ENCODE measurements around the gene ZFAND3.
"Not testable (repeated sequence)": the region's sequence is repeated elsewhere in the genome, so short reads cannot be mapped to it uniquely, and the experiment has no call there.

ZFAND3 gene

DNA sequence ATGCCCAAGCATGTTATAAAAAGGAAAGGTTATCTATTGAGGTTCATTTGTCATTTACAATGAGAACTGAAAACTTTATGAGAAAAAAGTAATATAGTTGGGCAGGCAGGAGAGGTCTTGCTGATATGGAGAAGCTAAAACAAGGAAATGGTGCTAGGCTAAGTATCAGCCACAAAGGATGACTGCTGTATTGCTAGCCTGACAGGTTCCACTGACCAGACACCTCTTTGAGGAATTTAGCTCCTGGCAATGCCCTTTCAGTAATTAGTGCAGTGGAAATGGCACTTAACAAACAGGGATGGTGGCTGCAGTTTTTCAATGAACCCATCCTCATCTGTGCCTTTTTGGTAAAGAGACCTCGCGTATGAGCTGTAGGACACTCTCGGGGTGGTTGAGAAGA is 284.4 kb downstream of the ZFAND3 start:
- DNase-seq, result no peak

DNA sequence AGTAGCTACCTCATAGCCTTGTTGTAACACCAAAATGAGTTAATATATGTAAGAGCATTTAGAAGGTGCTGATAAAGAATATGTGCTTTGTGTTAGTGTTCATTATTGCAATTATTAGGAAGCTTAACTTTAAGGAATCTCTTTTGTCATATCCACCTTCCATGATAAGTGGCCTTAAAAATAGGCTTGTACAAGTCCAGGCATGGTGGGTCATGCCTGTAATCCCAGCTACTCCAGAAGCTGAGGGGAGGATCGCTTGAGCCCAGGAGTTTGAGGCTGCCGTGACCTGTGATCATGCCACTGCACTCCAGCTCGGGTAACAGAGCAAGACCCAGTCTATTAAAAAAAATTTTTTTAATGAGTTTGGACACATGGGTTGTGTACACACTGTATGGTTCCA is 285.5 kb downstream of the ZFAND3 start:
- DNase-seq, result no peak

GRCh38 chr6:38107073-38107472 is 287.5 kb downstream of the ZFAND3 start:
- no peak for DNase-seq

DNA sequence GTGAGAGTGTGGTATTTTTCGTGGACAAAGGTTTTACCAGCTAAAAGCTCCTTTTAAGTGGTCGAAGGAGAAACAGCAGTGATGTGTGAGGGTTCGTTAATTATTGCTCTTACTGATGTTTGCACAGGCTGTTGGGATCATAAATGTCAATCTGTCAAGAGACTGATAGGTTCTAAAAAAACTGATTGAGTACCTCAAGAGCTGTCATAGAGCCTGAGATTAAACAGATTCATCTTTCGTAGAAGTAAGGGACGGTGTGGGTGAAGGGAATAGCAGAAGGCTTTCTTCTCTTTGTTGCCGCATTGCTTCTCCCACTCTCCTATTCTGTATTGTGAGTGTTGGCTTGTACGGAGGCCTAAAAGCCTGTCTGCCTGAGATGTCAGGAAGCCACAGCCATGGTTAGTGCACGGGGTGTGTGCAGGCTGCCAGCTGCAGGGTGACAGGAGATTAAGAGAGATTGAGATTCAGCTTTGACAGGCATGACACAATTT is 291.0 kb downstream of the ZFAND3 start:
- DNase-seq, result no peak

DNA sequence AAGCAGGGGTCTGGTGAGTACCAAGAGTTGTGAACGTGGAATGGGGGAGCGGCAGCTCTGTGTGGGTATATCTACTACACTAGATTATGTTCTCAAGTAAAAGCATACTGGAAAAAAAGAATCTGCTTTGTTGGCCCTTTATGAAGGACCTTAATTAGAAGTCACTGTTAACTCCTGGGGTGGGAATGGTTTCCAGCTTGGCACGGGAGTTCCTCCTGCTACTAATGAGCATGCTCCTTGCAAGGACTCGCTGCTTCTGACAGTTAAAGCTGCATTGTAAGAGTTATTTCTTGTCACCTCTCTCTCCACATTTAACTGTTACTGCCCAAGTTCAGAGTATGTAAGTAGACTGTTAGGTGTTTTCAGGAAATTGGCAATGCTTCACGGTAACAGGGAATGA is 292.7 kb downstream of the ZFAND3 start:
- DNase-seq, result no peak

DNA sequence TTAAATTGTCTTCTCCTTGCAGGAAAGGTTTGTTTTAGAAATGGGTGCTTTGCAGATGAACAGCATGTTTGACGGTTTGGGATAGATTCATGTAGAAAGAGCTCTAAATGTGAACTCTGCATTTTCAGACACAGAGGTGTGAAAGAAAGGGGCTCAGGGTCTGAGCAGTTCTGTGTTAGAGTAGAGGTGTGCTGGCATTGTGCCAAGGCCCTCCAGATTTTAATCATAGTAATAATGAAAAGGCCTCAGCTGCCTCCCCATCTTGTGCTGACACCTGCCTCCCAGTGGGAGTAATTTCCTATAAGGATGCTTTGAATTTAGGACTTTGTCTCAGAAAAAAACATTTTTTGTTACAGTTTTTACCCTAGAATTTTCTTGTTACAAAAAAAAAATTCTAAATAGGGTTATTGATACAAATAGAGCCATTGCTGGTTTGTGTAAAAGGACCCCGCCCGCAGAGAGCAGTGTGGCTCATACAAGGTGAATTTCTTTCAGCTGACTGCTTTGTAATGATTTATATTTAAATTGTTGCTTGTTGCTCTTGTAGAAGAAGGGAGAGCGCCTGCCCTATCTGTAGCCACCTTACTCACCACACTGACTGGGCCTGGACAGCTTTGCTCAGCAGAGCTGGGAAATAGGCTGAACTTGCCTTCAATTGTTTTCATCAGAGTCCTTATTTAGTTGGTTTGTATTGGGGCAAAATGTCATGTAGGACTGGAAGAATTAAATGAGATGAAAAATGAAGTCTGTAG is 294.5 kb downstream of the ZFAND3 start:
- DNase-seq, result no peak

DNA sequence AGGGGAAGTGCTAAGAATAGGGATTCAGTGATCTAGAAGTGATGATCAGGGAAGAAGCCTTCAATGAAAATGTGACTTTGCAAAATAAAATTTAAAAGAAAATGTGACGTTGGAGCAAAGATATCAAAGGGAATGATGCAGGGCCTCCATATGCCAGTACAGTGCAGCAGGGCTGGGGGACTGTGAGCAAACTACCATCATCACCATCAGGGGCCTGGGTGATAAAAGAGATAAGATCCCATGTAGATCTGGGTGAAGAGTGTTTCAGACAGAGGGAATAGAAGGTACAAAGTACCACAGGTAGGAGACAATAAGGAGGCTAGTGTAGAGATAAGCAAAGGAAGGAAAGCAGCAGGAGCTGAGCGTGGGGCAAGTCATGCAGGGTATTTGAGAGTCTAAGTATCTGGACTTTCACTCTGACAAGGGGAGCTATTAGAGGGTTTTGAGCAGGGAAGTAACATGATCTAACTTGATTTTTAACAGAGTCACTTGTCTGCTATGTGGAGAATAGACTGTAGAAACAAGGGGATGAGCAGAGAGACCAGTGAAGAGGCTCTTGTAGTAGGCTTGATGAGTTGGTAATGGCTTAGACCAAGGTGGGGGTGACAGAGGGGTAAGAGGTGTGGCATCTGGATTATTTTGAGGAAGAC is 295.6 kb downstream of the ZFAND3 start:
- DNase-seq, result no peak

- DNase-seq, result no peak
These were observed 296.1 kb downstream of the ZFAND3 start for GRCh38 chr6:38115626-38116008.

- no peak for DNase-seq
These were observed 296.7 kb downstream of the ZFAND3 start for GRCh38 chr6:38116248-38116647.

DNA sequence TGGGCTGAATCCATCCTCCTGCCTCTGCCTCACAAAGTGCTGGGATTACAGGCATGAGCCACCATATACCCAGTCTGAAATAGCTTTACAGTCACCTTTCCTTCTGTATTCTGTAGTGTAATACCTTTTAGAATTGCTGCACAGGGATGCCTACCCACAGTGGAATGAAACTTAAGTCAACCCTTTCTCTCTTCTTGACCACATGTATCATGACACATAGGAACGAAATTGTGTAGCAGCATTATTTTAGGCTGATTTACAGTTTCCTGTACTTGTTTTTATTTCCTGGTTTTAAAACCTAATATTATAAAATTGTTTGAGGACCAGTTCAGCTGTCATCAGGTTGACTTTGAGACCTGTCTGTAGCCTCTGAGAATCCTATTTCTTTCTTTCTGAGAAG is 297.8 kb downstream of the ZFAND3 start:
- DNase-seq, result no peak

DNA sequence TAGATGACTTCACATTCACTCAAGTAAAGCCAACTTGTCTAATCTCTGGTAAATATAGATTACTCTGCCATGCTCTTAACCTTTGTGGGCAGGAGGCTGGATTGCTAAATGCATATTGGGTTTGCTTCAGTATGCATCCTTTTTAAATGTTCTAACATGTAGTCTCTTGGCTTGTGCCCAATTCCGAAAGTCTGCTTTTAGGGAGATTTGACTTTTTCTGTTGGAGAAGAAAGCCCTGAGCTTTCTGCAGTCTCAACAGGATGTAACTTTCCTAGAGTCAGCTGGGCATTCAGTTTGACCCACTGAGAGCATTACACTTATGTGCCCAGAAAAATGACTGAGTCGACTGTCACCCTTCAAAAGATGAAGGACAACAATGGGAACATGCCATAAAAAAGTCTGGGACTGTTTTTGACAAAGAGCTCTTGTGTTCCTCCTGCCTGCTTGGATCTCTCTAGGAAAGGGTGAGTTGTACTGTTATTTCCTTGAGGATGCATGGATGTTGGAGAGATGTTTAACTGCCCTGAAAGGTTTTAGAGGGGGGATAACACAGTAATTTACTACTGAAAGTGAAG is 299.4 kb downstream of the ZFAND3 start:
- DNase-seq, result no peak

DNA sequence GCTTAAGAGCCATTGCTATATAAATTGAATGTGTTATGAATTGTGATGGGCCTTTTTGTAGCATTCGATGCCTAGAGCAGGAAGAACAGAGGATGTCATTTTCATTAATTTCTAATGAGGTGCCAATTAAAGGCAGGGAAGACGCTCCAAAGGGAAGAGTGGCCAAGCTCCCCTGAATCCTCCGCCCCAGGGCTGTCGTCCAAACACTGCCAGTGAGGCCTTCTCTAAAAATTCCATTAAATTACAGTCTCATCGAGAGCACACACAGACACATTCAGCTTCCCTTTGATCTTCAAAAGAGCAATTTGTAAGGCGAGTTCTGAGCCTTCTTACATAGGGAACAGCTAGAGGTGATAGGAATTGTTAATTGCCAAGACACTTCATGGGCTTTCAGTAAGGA is 300.0 kb downstream of the ZFAND3 start:
- DNase-seq, result no peak

DNA sequence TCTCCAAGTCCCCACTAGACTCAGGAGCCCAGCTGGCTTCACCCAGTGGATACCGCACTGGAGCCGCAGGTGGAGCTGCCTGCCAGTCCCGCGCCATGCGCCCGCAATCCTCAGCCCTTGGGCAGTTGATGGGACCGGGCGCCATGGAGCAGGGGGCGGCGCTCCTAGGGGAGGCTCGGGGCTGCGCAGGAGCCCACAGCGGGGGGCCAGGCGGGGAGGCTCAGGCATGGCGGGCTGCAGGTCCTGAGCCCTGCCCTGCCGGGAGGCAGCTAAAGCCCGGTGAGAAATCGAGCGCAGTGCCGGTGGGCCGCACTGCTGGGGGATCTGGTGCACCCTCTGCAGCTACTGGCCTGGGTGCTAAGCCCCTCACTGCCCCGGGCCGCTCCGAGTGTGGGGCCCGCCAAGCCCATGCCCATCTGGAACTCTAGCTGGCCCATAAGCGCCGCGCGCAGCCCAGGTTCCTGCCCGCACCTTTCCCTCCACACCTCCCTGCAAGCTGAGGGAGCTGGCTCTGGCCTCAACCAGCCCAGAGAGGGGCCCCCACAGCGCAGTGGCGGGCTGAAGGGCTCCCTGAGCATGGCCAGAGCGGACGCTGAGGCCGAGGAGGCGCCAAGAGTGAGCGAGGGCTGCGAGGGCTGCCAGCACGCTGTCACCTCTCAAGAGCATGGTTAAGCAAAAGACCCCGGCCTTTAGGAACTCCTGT is 304.8 kb downstream of the ZFAND3 start:
- not testable (repeated sequence) for DNase-seq

- DNase-seq, result no peak
These were observed 307.8 kb downstream of the ZFAND3 start for GRCh38 chr6:38127284-38127683.

- DNase-seq, result no peak
These were observed 312.0 kb downstream of the ZFAND3 start for GRCh38 chr6:38131527-38131965.

- no peak for DNase-seq
These were observed 314.6 kb downstream of the ZFAND3 start for GRCh38 chr6:38133932-38134703.

GRCh38 chr6:38134704-38135088 is 315.2 kb downstream of the ZFAND3 start:
- no peak for DNase-seq

- DNase-seq, result no peak
These were observed 317.0 kb downstream of the ZFAND3 start for GRCh38 chr6:38136547-38136946.

DNA sequence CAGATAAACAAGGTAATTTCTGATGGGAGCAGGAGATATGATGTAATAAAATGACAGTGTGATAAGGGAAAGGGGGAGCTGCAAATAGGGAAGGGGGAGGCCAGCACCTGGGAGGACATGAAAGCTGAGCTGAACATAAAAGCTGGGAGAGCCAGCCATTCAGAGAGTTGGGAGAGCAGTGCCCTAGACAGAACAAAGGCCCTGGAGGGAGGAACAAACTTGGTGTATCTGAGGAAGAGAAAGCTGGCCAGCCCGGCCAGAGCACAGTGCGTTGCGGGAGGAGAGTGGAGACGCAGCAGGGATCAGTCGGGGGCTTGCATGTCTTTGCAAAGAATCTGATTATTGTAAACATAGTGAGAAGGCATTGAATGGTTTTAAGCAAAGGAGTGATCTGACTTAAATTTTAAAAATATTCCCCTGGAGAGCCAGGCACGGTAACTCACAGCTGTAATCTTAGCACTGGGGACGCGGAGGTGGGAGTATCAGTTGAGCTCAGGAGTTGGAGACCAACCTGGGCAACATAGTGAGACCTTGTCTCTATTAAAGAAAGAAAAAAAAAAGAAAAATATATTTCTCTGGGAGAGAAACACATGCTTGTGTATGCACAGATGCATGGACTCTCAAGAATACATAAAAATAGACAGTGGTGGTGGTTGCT is 318.2 kb downstream of the ZFAND3 start:
- no peak for DNase-seq

GRCh38 chr6:38138374-38138773 is 318.8 kb downstream of the ZFAND3 start:
- DNase-seq, result no peak

DNA sequence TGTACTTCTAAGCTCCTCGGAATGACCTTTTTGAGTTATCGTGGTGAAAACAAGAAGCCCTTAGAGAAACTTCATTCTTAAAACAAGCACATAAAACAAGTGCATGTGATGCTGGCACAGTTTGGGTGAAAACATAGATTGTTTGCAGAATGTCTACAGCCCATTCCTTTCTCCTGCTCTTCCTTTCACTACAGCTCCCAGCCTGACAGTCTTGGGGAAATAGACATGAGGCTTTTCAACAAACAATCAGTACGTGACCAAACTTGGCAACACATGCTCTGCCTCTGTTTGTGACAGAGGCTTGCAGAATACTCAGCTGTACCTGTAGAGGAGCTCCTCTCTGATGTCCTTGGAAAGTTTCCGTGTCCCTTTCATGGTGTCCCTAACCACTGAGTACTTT is 321.6 kb downstream of the ZFAND3 start:
- no peak for DNase-seq

GRCh38 chr6:38141716-38142115 is 322.2 kb downstream of the ZFAND3 start:
- DNase-seq, result no peak

Data from CD4-positive, alpha-beta T cell treated with Interleukin-4 for 4 hours (primary cell).